KBM-7 (cell line): ENCODE measurements around the gene ARHGDIG.
A peak's percentile ranks its signal among the peaks of the same experiment; 100 is the strongest.
"Not testable (repeated sequence)": the region's sequence is repeated elsewhere in the genome, so short reads cannot be mapped to it uniquely, and the experiment has no call there.

Source experiments
- DNase-seq: peaks from one replicate; pipeline ENCODE4 v3.0.0-alpha.2; 2015
- in situ Hi-C: fragments of 300-500 bp; cut with MboI; formaldehyde crosslinking; loops from 2 replicates; pipeline ENCODE4 v1.14.3; 2020; ENCODE audit warnings: low sequenced_read_pairs, low pct_unique_long_range_greater_than_20kb, mixed read lengths

Gene ARHGDIG

GRCh38 chr16:316741-317464 is 36.5 kb downstream of the ARHGDIG start:
- in situ Hi-C loops, result no loop called here
- DNase-seq, result no peak

GRCh38 chr16:317583-317982 is 37.2 kb downstream of the ARHGDIG start:
- in situ Hi-C loops, result no loop called here
- no peak for DNase-seq

- in situ Hi-C loops, result no loop called here
- no peak for DNase-seq
These were observed 38.2 kb downstream of the ARHGDIG start for GRCh38 chr16:318628-319027.

- DNase-seq, result no peak
- in situ Hi-C loops, result no loop called here
These were observed 39.8 kb downstream of the ARHGDIG start for GRCh38 chr16:320206-320605.

GRCh38 chr16:321532-321931 is 41.1 kb downstream of the ARHGDIG start:
- DNase-seq, result no peak
- in situ Hi-C loops, result no loop called here

GRCh38 chr16:322476-323143 is 42.2 kb downstream of the ARHGDIG start:
- no peak for DNase-seq
- in situ Hi-C loops, result no loop called here

GRCh38 chr16:324201-324450 is 43.7 kb downstream of the ARHGDIG start:
- DNase-seq, result no peak
- in situ Hi-C loops, result no loop called here

- in situ Hi-C loops, result no loop called here
- peak; percentile 32 for DNase-seq
These were observed 44.3 kb downstream of the ARHGDIG start for GRCh38 chr16:324451-325334.

GRCh38 chr16:325375-326145 is 45.2 kb downstream of the ARHGDIG start:
- DNase-seq, result no peak
- in situ Hi-C loops, result no loop called here

- no peak for DNase-seq
- in situ Hi-C loops, result no loop called here
These were observed 50.4 kb downstream of the ARHGDIG start for GRCh38 chr16:330741-331140.

- in situ Hi-C loops, DNase-seq: not testable (repeated sequence)
These were observed 50.9 kb downstream of the ARHGDIG start for GRCh38 chr16:331181-331814.
